ENCODE data around the gene FLOT2. TPM values are rescaled to one million over a fixed set of nuclear protein-coding genes. Genes with fewer than 3 reads are reported as not detected.

The FLOT2 gene
- total RNA-seq, 1 donor: 35.1 TPM

- DNase-seq (ENCODE audit: insufficient read length, low spot score, missing footprints): peak; percentile 41
- H3K4me1 ChIP-seq (ENCODE audit: insufficient read depth, low read length): peaks cover 29% of the 10 kb centered on the region
- no peaks in the 10 kb centered on the region for H3K9me3 ChIP-seq (ENCODE audit: low read depth, low read length)
- no peak overlapping the region for H3K4me2 ChIP-seq (ENCODE audit: insufficient read depth, low read length)
- H3K79me2 ChIP-seq (ENCODE audit: insufficient read depth, low read length): peaks cover 26% of the 10 kb centered on the region
- no peak overlapping the region for H3K27ac ChIP-seq (ENCODE audit: low read depth, low read length)
- H3K27me3 ChIP-seq (ENCODE audit: insufficient read depth, low read length): no peaks in the 10 kb centered on the region
- no peak overlapping the region for H2AFZ ChIP-seq (ENCODE audit: low read length)
- H3K4me3 ChIP-seq (ENCODE audit: insufficient read depth, low read length): no peak overlapping the region
- peaks cover 6% of the 10 kb centered on the region for H4K20me1 ChIP-seq (ENCODE audit: insufficient read depth, low read length)
- TF ChIP-seq, protein P1, sequence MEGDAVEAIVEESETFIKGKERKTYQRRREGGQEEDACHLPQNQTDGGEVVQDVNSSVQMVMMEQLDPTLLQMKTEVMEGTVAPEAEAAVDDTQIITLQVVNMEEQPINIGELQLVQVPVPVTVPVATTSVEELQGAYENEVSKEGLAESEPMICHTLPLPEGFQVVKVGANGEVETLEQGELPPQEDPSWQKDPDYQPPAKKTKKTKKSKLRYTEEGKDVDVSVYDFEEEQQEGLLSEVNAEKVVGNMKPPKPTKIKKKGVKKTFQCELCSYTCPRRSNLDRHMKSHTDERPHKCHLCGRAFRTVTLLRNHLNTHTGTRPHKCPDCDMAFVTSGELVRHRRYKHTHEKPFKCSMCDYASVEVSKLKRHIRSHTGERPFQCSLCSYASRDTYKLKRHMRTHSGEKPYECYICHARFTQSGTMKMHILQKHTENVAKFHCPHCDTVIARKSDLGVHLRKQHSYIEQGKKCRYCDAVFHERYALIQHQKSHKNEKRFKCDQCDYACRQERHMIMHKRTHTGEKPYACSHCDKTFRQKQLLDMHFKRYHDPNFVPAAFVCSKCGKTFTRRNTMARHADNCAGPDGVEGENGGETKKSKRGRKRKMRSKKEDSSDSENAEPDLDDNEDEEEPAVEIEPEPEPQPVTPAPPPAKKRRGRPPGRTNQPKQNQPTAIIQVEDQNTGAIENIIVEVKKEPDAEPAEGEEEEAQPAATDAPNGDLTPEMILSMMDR (IDR thresholded peaks at IDR 0.05; ENCODE audit: extremely low read depth, low read depth, low read length): no peak
- H3K36me3 ChIP-seq (ENCODE audit: insufficient read depth, low read length): no peaks in the 10 kb centered on the region
These were observed 1.8 kb upstream of the FLOT2 start for GRCh38 chr17:28899212-28899815.

DNA sequence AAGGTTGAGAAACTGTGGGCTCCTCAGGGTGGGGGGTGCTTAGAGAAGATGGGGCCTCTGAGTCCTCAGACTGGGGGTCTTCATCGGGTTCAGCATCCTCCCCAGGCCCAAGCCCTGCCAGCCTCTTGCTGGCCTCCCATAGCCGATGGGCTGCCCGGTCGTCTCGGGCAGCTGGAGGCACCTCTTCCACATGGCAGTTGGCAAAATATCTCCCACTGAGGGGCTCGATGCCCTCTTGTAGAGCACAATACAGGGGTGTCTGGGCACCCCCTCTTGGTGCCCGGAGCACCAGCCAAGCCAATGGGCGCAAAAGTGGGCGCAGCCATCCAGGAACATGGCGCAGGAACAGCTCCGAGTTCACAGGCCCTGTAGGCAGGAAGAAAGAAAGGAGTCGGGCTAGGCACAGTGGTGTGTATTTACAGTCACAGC lies 1.0 kb upstream of the FLOT2 start:
- H3K36me3 ChIP-seq (ENCODE audit: insufficient read depth, low read length): no peaks in the 10 kb centered on the region
- DNase-seq (ENCODE audit: insufficient read length, low spot score, missing footprints): no peak
- H3K4me3 ChIP-seq (ENCODE audit: insufficient read depth, low read length): no peak overlapping the region
- H3K4me1 ChIP-seq (ENCODE audit: insufficient read depth, low read length): peaks cover 29% of the 10 kb centered on the region
- H3K79me2 ChIP-seq (ENCODE audit: insufficient read depth, low read length): peaks cover 31% of the 10 kb centered on the region
- H3K9me3 ChIP-seq (ENCODE audit: low read depth, low read length): no peaks in the 10 kb centered on the region
- H3K4me2 ChIP-seq (ENCODE audit: insufficient read depth, low read length): no peak overlapping the region
- TF ChIP-seq, protein P1 (IDR thresholded peaks at IDR 0.05; ENCODE audit: extremely low read depth, low read depth, low read length): no peak
- no peaks in the 10 kb centered on the region for H3K27me3 ChIP-seq (ENCODE audit: insufficient read depth, low read length)
- no peak overlapping the region for H3K27ac ChIP-seq (ENCODE audit: low read depth, low read length)
- peaks cover 4% of the 10 kb centered on the region for H4K20me1 ChIP-seq (ENCODE audit: insufficient read depth, low read length)
- H2AFZ ChIP-seq (ENCODE audit: low read length): peak overlapping the region; percentile 96

DNA sequence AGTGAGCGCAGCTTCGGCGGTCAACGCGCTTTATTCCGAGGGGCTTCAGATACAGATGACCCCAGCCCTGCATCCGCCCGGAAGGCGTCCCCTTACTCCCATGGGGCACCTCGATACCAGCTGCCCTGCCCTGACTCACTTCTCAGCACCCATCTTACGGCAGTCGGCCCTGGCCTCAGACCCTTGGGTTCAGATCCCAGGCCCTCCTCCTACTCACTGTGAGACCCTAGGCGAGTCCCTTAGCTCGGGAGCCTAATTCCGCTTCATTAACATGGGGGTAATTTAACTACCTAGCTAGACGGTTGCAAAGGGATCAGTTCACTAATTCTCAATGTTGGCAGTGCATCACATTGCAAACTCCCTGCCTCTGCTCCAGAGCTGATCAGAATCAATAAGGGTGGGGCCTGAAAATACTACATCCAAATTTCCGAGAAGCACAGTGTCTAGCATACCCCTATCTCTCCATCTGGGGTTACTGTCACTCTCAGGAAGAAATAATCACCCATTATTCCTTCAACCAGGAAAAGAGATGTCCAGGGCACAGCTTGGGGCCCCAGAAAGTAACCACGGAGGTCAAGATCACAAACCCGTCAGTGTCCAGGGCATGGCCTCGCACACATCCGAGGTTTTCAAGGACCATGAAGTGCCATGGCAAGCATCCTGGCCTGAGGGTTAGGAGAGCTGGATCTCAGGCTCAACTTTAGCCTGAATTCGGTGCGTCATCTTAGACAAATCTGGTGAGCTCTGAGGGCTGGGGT lies 415 bp upstream of the FLOT2 start:
- TF ChIP-seq, protein P1 (IDR thresholded peaks at IDR 0.05; ENCODE audit: extremely low read depth, low read depth, low read length): no peak
- peak; percentile 91 for DNase-seq (ENCODE audit: insufficient read length, low spot score, missing footprints)

GRCh38 chr17:28896491-28896883 lies 1.0 kb downstream of the FLOT2 start:
- H3K27me3 ChIP-seq (ENCODE audit: insufficient read depth, low read length): no peaks in the 10 kb centered on the region
- no peaks in the 10 kb centered on the region for H3K9me3 ChIP-seq (ENCODE audit: low read depth, low read length)
- H3K27ac ChIP-seq (ENCODE audit: low read depth, low read length): no peak overlapping the region
- TF ChIP-seq, protein P1 (IDR thresholded peaks at IDR 0.05; ENCODE audit: extremely low read depth, low read depth, low read length): no peak
- H3K36me3 ChIP-seq (ENCODE audit: insufficient read depth, low read length): no peaks in the 10 kb centered on the region
- peaks cover 23% of the 10 kb centered on the region for H3K4me1 ChIP-seq (ENCODE audit: insufficient read depth, low read length)
- peak; percentile 79 for DNase-seq (ENCODE audit: insufficient read length, low spot score, missing footprints)
- H3K4me2 ChIP-seq (ENCODE audit: insufficient read depth, low read length): peak overlapping the region; percentile 94
- H3K4me3 ChIP-seq (ENCODE audit: insufficient read depth, low read length): peak overlapping the region; percentile 90
- peaks cover 4% of the 10 kb centered on the region for H4K20me1 ChIP-seq (ENCODE audit: insufficient read depth, low read length)
- peaks cover 40% of the 10 kb centered on the region for H3K79me2 ChIP-seq (ENCODE audit: insufficient read depth, low read length)
- H2AFZ ChIP-seq (ENCODE audit: low read length): no peak overlapping the region

More for the DNA sequence above, 415 bp upstream of the FLOT2 start:
- Histone ChIP-seq H3K9me3 (ENCODE audit: low read depth, low read length) (no peaks in the 10 kb centered on the region), H2AFZ (ENCODE audit: low read length) (peak overlapping the region; percentile 96), H3K27me3 (ENCODE audit: insufficient read depth, low read length) (no peaks in the 10 kb centered on the region), H3K4me1 (ENCODE audit: insufficient read depth, low read length) (peaks cover 27% of the 10 kb centered on the region), H3K4me2 (ENCODE audit: insufficient read depth, low read length) (peak overlapping the region; percentile 94), H3K27ac (ENCODE audit: low read depth, low read length) (peak overlapping the region; percentile 32), H4K20me1 (ENCODE audit: insufficient read depth, low read length) (no peaks in the 10 kb centered on the region), H3K79me2 (ENCODE audit: insufficient read depth, low read length) (peaks cover 36% of the 10 kb centered on the region), H3K36me3 (ENCODE audit: insufficient read depth, low read length) (no peaks in the 10 kb centered on the region), H3K4me3 (ENCODE audit: insufficient read depth, low read length) (peak overlapping the region; percentile 90)
